GM18505 (cell line): Measurements from ENCODE around the gene ESYT2.
"Not testable (repeated sequence)": the region's sequence is repeated elsewhere in the genome, so short reads cannot be mapped to it uniquely, and the experiment has no call there.

Source experiments
- ATAC-seq: cut with Tn5 transposase; IDR thresholded peaks from one replicate; pipeline ENCODE4 v1.9.1; 2021; ENCODE audit not compliant: unreplicated experiment
- POLR2A ChIP-seq: IDR thresholded peaks from 4 replicates; pipeline ENCODE4 v1.6.1; 2011; ENCODE audit warnings: borderline replicate concordance; ENCODE audit not compliant: insufficient read depth, insufficient read length; ENCODE audit errors: extremely low read depth

Gene ESYT2

DNA sequence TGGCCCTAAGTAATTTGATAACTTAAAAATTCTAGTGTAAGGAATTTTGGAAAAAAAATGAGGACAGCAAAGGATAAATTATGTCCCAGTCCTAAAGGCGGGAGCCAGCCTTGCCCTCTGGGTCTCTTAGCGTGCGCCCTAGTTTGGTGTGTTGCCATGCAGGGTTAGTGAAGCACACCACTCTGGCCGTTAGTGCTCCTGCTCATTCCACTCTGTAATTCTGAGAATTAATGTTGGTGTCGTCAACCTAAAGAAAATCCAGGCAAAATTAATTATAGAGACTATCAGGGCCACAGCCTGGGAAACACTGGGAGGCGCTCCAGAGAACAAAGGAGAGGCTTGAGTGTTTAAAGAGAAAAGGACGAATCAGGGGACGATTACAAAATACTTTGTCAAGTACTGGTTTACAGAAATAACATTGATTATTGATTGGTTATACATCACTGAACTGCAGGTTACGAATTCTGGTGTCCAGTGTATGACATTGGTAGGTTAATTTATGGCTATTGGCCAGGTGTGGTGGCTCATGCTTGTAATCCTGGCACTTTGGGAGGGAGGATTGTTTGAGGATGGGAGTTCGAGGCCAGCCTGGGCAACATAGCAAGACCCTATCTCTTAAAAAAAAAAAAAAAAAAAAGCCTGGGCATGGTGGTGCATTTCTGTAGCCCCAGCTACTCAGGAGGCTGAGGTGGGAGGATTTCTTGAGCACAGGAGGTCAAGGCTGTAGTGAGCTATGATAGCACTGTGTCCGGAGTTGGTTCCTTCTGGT, 32.8 kb upstream of the ESYT2 start:
- no peak for TF ChIP-seq POLR2A
- ATAC-seq, result no peak

DNA sequence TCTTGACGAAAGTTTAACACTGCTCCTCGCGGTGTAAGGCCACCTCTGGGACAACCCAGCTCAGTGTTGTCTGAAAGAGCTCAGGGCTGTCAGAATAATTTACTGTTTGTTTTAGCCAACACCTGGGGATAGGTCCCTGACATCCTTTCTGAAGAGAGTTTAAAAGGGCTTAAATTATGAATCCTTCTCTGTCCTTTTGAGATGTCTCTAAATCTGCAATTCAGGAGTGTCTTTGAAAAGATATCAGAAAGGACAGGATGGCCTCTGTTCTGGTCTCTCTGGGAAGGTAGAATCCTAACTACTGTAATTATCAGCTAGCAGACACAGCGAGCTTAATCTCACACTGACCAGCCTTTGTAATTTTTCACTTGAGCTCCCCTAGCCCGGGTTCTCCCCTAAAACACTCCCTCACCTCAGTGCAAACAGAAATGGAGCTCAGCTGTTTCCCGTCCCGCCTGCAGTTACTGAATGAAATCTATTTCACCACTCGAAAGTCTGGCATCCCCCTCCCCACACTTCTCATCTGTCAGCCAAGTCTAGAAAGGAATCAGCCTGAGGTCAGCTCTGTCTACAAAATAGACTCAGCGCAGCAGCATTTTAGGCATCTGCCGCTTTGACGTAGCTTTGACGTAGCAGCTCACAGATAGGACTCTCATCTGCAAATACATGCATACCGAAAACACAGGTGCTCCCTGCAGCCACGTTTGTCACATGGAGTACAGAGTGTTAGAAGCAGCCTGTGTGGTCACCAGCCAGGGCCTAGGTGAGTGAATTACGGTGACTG, 31.9 kb upstream of the ESYT2 start:
- ATAC-seq, result no peak
- TF ChIP-seq POLR2A, result no peak

DNA sequence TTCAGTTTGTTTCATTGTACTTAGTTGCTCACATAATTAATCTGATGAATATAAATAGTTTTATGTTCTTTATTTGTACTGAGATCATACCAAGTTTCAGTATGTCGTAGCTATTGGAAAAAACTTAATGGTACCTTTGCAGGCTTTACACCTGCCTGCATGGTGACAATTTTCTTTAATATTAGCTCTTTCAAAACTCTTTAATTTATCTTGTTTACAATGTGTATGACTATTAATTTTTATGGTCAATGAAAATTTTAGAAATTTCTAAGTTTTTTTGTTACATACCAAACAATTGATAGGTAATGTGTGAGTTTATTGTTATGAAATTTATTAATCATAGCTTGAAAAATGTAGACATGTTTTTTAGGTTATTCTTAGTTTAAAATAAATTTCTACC, 31.1 kb upstream of the ESYT2 start:
- no peak for TF ChIP-seq POLR2A
- ATAC-seq, result no peak

DNA sequence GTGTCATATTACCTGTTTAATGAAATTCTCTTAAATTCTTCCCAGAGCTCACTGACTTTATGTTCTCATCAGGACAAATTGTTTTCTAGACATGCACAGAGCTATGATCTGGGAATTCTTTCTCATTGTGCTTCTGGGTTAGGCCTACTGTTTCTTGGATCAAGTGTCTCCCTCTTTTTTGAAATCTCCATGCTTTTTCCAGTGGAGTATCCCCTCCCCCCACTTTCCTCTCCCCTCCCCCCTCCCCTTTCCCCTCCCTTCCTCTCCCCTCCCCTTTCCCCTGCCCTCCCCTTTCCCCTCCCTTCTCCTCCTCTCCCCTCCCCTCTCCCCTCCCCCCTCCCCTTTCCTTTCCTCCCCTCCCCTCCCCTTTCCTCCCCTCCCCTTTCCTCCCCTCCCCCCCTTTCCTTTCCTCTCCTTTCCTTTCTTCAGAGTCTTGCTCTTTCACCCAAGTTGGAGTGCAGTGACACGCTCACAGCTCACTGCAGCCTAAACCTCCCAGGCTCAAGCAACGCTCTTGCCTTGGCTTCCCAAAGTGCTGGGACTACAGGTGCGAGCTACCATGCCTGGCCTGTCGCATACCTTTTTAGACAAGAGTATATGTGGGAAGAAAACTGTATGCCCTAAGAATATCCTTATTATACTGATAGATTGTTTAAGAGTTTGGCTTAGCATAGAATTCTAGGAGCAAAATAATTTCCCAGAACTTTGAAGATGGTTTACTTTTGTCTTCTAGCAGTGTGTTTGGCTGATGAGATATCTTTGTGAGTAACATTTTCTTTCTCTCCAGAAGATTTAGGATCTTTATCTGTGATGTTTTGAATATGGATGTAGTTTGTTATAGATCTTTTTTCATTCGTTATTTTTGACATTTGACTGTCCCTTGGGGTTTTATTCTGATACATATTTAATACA, 29.5 kb upstream of the ESYT2 start:
- TF ChIP-seq POLR2A, result no peak
- no peak for ATAC-seq

DNA sequence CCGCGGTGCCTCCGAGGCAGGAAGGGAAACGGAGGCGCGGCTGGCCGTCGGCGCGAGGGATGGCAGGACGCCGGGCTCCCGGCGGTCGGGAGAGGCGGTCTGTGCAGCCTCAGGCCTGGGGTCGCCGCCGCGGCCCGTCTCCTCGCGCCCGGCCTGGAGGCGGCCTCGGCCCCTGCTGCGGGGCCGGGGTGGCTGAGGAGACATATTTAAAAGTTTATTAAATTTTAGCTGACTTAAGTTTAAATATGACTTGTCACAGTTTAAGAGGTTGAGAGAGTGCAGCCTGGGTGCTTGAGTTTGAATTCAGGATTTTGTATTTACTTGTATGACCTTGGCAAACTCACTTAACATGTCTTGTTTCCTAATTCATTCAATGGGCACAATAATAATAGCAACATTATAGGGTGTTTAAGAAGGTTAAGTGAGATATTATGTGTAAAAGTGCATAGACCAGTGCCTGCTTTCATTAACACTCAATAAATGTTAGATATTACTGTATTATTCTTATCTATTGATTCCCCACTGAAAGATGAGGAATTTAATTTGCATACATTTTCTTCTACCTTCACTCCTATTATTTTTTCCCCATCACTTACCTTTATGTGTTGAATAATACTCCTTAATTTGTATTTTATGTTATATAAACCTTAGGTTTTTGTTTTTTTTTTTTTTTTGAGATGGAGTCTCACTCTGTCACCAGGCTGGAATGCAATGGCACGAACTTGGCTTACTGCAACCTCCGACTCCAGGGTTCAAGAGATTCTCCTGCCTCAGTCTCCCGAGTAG, 27.8 kb upstream of the ESYT2 start:
- no peak for TF ChIP-seq POLR2A
- peak; percentile 34 for ATAC-seq

DNA sequence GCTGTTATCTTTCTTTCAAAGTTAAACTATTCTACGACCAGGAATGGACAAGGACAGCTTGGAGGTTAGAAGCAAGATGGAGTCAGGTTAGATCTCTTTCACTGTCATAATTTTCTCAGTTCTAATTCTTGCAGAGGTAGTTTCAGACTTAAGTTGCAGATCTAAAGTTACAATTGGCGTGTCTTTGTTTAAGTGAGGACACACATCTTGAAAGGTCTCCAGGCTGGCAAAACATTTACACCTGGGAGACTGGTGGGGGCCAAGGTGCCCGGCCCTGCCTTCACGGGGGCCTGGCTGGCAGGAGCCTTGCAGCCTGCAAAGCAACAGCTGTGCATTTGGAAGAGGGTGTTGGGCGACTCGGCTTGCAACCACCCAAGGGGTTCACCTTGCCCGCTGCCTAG, 25.4 kb upstream of the ESYT2 start:
- no peak for TF ChIP-seq POLR2A
- ATAC-seq, result no peak

DNA sequence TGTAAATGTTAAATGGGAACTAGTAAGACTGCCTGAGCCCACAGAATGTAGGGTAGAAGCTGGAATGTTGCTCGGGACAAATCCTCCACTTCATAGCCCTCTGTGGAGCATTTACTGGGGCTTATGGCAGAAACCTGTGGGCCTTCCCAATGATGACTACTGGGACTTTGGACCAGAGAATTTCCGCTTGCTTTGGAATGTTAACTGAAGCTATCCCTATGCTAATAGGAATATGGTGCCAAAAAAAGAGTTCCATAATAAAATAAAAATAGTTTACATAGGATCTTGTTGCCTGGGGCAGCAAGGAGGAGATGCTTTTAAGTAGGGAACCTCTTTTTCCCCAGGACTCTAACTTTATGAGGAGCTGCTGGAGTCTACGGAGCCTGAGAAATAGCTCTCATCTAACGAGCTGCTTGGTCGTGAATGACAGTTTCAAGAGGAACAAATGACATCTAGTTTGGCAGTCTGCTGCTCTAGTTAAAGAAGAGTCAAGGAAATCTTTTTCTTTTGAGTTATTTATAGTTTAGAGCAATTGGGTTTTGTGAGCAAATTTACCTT, 21.3 kb upstream of the ESYT2 start:
- ATAC-seq, result no peak

DNA sequence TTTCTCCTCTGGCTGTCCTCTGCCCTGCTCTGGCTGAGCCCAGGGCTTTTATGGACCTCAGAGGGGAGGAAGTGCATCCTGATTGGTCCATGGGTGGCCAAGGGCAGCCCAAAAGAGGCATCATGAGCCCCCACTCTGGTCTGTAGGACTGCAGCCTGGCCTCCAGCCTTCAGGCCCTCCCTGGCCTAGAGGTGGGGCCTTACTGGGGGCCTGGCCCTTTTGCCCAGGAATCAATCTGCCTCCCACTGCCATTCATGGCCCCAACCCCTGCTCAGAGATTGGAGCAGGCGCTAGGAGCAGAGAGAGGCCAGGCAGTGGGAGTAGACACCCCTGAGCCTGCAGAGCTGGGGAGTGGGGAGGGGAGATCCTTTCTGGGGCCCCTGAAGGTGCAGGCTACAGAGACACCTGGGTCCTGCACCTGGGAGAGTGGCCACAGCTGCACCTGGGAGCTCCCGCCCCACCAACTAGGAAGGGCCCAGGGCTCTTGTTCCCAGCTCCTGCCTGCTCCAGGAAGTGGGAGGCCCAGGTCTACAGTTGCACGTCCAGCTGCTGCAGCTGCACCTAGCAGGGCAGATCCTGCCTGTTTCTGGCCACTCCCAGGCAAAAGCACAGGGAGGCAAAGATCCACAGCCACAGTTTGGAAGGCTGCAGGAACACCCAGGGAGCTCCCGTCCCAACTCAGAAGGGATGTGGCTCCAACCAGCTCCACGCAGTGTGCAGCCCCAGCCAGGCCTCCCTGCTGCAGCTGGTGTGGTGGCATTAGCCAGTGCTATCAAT, 20.6 kb upstream of the ESYT2 start:
- ATAC-seq, result no peak
- no peak for TF ChIP-seq POLR2A

More for the DNA sequence above, 21.3 kb upstream of the ESYT2 start:
- no peak for TF ChIP-seq POLR2A

DNA sequence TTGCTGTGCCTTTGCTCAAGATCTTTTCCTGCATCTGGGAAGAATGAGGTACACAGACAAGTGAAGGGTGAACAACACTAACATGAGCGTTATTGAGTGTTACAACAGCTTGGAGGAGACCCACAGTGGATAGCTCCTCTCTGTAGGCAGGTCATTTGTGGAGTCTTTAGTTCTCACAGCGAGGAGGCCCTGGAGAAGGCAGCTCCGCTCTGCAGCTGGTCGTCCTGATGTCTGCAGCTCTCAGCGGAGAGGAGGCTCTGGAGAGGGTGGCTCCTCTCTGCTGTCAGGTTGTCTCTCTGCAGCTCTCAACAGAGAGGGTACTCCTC, 20.1 kb upstream of the ESYT2 start:
- TF ChIP-seq POLR2A, result no peak
- no peak for ATAC-seq

DNA sequence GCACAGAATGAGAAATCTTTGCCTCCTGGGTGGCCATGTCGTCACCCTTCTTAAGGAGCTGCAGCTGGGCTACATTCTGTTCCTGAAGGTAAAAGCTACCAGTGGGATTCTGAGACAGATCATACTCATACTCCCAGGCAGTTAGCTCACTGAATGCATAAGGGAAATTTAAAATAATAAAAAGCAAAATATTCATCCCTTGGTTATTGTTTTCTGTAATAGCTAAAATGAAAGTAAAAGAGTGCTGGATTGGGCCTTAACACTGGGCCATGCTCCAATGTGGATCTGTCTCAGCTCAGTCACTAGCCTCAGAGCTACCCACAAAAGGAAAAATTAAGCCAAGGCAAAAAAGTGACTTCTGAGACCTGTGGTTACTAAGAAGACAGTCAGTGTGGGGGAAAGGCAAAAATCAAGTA, 18.1 kb upstream of the ESYT2 start:
- no peak for TF ChIP-seq POLR2A
- ATAC-seq, result no peak

DNA sequence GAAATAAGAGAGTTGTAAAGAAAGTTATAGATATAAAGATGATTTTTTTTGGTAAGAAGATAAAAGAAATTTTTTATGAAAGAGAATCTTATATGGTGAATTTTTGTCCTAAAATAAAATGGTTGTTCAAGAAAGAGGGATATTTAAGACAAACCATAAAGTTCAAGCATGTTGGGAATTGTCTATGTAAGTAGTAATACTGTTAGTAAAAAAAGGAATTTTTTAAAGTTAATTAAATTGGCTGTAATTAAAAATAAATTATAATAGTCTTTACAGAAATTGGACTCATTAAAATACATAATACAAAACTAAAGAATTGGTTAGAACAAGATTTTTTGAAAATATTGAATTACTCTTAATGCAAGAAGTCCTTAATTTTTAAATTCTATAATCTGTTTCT, 17.0 kb upstream of the ESYT2 start:
- TF ChIP-seq POLR2A, result no peak
- ATAC-seq, result no peak

DNA sequence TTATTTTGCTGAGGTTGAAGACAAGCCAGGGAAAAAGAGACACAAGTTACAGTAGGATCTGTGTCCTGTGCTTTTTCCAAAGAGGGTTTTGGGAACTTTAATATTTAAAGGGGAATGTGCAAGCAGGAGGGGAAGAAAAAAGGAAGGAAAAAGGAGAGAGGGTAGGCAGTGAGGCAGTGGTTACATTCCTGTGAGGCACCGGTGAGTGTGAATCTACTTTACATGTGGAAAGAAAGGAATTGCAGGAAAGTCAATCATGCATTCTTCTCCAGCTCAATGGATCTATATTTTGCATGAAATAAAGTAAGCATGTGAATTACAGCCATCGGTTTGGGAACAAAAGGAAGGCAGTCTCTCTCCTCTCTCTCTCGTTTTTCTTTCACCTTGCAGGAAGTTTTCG, 14.5 kb upstream of the ESYT2 start:
- TF ChIP-seq POLR2A, result no peak
- ATAC-seq, result no peak

DNA sequence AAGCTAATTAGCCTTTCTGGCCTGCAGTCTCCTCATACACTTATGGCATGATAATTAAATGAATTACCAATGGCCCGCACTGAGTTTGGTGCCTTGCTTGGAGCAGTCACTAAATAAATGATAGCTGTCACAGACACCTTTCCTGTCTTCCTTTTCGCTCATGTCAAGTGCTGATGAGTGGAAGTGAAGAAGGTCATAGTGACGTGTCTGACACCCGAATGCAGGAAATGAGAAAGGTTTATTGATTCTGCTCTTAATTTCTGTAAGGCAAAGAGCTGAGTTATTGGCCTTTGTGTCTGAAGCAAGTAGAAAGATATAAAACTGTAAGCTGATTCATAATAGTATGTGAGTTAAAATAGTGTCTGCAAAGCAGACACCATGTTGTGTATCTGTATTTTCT, 13.2 kb upstream of the ESYT2 start:
- TF ChIP-seq POLR2A, result no peak
- no peak for ATAC-seq

DNA sequence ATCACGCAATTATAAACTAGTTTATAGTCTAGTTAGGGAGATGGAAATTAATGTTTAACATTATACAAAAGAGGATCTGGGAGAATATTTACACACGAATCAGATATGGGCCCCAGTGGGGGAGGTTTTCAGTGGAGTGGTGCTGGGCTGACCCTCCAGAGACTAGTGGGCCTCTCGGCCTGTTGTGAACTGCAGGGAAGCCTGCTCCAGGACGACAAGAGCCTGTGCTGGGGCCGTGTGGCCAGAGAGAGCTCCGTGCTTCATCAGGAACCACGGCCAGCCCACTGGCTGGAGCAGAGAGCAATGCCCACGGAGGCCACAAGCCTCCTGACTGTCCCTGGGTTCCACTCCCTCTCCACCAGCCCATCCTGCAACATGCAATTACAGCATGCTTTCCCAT, 11.3 kb upstream of the ESYT2 start:
- no peak for TF ChIP-seq POLR2A
- ATAC-seq, result no peak

DNA sequence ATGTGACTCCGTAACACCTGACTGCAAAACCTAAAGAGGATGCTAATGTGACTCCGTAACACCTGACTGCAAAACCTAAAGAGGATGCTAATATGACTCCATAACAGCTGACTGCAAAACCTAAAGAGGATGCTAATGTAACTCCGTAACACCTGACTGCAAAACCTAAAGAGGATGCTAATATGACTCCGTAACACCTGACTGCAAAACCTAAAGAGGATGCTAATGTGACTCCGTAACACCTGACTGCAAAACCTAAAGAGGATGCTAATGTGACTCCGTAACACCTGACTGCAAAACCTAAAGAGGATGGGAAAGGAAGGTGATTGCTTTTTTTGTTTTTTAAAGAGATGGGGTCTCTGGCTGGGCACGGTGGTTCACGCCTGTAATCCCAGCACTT, 9.9 kb upstream of the ESYT2 start:
- not testable (repeated sequence) for ATAC-seq
